Heart left ventricle (tissue), 13 donors: ENCODE results near the gene POU6F2.

Experiments used
- CTCF ChIP-seq, 12 donors: fragments of 200-600 bp; sonication (generic) in 4 of 12; IDR thresholded peaks; one replicate each; pipeline versions ENCODE4 v1.5.0 to v1.8.0; 2018 to 2022; ENCODE audit warnings: antibody characterized with exemption in 12 of 12, mild to moderate bottlenecking in 5 of 12
- POLR2A ChIP-seq, 2 donors: fragments of 450-650 bp; IDR thresholded peaks; one replicate each; pipeline ENCODE4 v1.6.1; 2017; ENCODE audit warnings: antibody characterized with exemption in 2 of 2, mild to moderate bottlenecking in 2 of 2, moderate library complexity in 2 of 2
- donor health status: ischemic (EF 13 %, LVEDD 7.1; RV severe dilation, severe dysfunction).
- donor health status: DM: no; HTN: yes; CAD: no.
- donor health status: DM: no; HTN: no; CAD: no.
- donor health status: ischemic (EF 25% LVEDD 6.9; RV normal size, moderate dysfunction).
- donor health status: ischemic (EF 25% LVEDD 5.7; RV mildly dilated, moderate dysfunction).
- donor health status: ischemic (EF 35%, LVEDD 5.7; RV mildly dilated, moderate dysfunction).
- donor health status: nonischemic (EF 11% LVEDD 7.7; RV severe dilation, severe dysfunction).
- donor health status: DM: yes; HTN: yes; CAD: no.
- donor health status: PGD.
- donor health status: ischemic (EF 29% LVEDD 5.4; RV normal size, mild dysfunction).
- donor health status: nonischemic (EF 23%, LVEDD 6.1; RV moderate dilation, normal function).

- TF ChIP-seq CTCF (IDR thresholded peaks at IDR 0.05) (no peak), POLR2A (IDR thresholded peaks at IDR 0.05) (no peak)
Observed at GRCh38 chr7:39365751-39366295, 388.1 kb downstream of the POU6F2 start.
